HepG2 (cell line): Measurements from ENCODE around the gene LAX1. TPM values are rescaled to one million over a fixed set of nuclear protein-coding genes. Genes with fewer than 3 reads are reported as not detected.

Experiments
- ATAC-seq: fragments of 200-7000 bp; cut with Tn5 transposase; 3 replicates; pipeline ENCODE4 v1.9.1; 2020; ENCODE audit warnings: mild to moderate bottlenecking, moderate library complexity
- BruUV-seq: library from RNA; stranded (reverse); fragments of 400-500 nt; replicated peaks from 2 replicates; lab custom pipeline; 2021; lab: Mats Ljungman, UMichigan
- CTCF ChIA-PET: fragments of 300-600 bp; formaldehyde crosslinking; extraction: SDS; loops from one replicate; lab custom pipeline; 2021; ENCODE audit warnings: low total read pairs, inconsistent platforms, low intra/inter-chr PET ratio; lab: Yijun Ruan, JAX
- POLR2A ChIA-PET: fragments of 350-600 bp; sonication (Branson Sonifier 250); formaldehyde crosslinking; loops from one replicate; lab custom pipeline; 2020; ENCODE audit warnings: antibody characterized with exemption, inconsistent platforms; lab: Yijun Ruan, JAX
- DNase-seq: peaks from one replicate; pipeline ENCODE4 v3.0.0-alpha.2; 2015; ENCODE audit warnings: low spot score
- FAIRE-seq: peaks from 3 replicates; lab custom pipeline; 2011; peaks lifted over from hg19 to GRCh38; lab: Jason Lieb, UNC
- H2AFZ ChIP-seq: one replicate; pipeline ENCODE4 v1.6.1; 2011; ENCODE audit warnings: low read length, inconsistent platforms
- H3K27ac ChIP-seq: fragments of 300-600 bp; 3 replicates; pipeline ENCODE4 v1.8.0; 2011; ENCODE audit warnings: mixed run types, mild to moderate bottlenecking, mixed read lengths, low read length, inconsistent platforms; ENCODE audit not compliant: insufficient read depth; ENCODE audit errors: extremely low read length
- H3K27me3 ChIP-seq, 2 experiments: fragments of 200-600 bp in 1 of 2; 2 replicates in 1 of 2; 3 replicates in 1 of 2; pipeline versions ENCODE4 v1.6.0 to v1.8.0; 2011; ENCODE audit warnings: low read length in 2 of 2, mild to moderate bottlenecking in 2 of 2, moderate library complexity in 2 of 2, inconsistent platforms in 1 of 2; ENCODE audit not compliant: insufficient read depth in 2 of 2, control insufficient read depth in 1 of 2
- H3K36me3 ChIP-seq, 2 experiments: fragments of 200-600 bp in 1 of 2; replicated peaks in 1 of 2; 2 replicates in 1 of 2; 3 replicates in 1 of 2; pipeline versions ENCODE4 v1.5.1 to v1.8.0; 2011; ENCODE audit warnings: low read length in 2 of 2, inconsistent platforms in 1 of 2; ENCODE audit not compliant: insufficient read depth in 2 of 2, control insufficient read depth in 1 of 2
- H3K4me1 ChIP-seq: 2 replicates; pipeline ENCODE4 v1.5.1; 2012; ENCODE audit warnings: low read length, inconsistent platforms; ENCODE audit not compliant: insufficient read depth
- H3K4me2 ChIP-seq: 2 replicates; pipeline ENCODE4 v1.6.0; 2011; ENCODE audit warnings: low read depth, low read length, inconsistent platforms
- H3K4me3 ChIP-seq, 3 experiments: fragments of 200-600 bp in 1 of 3; sonication (generic), shearing (Covaris generic) in 1 of 3; replicated peaks in 1 of 3; 2 replicates each; pipeline ENCODE4 v1.5.1; 2011 to 2016; ENCODE audit warnings: low read length in 3 of 3, inconsistent platforms in 2 of 3, low read depth in 2 of 3, mild to moderate bottlenecking in 2 of 3, control low read depth in 1 of 3, mixed read lengths in 1 of 3; ENCODE audit not compliant: insufficient read depth in 1 of 3
- H3K79me2 ChIP-seq: one replicate; pipeline ENCODE4 v1.6.1; 2011; ENCODE audit warnings: low read length, inconsistent platforms; ENCODE audit not compliant: insufficient read depth
- H3K9ac ChIP-seq: 2 replicates; pipeline ENCODE4 v1.6.0; 2011; ENCODE audit warnings: mild to moderate bottlenecking, low read depth, low read length, inconsistent platforms; ENCODE audit not compliant: insufficient read depth
- H3K9me3 ChIP-seq: 2 replicates; pipeline ENCODE4 v1.5.1; 2012; ENCODE audit warnings: mild to moderate bottlenecking, low read length
- H4K20me1 ChIP-seq: 2 replicates; pipeline ENCODE4 v1.6.0; 2011; ENCODE audit warnings: inconsistent platforms, mild to moderate bottlenecking, low read length, moderate library complexity; ENCODE audit not compliant: insufficient read depth
- AFF4 ChIP-seq: sonication (generic); formaldehyde crosslinking; IDR thresholded peaks from 2 replicates; pipeline ENCODE4 v1.4.0; 2020; ENCODE audit warnings: missing genetic modification reagents
- ATRX ChIP-seq: sonication (generic); formaldehyde crosslinking; IDR thresholded peaks from 2 replicates; pipeline ENCODE4 v1.4.0; 2020; ENCODE audit warnings: missing genetic modification reagents, borderline replicate concordance
- ELK4 ChIP-seq: sonication (generic); formaldehyde crosslinking; IDR thresholded peaks from 2 replicates; pipeline ENCODE4 v1.9.0; 2021; ENCODE audit warnings: missing genetic modification reagents, borderline replicate concordance
- GTF3A ChIP-seq: sonication (generic); formaldehyde crosslinking; conservative IDR thresholded peaks from 2 replicates; pipeline ENCODE4 v1.4.0; 2020; ENCODE audit warnings: mild to moderate bottlenecking, missing genetic modification reagents
- POLR2A ChIP-seq, 2 experiments: IDR thresholded peaks; 2 replicates each; pipeline ENCODE4 v1.6.1; 2011; ENCODE audit warnings: low read depth in 2 of 2, low read length in 2 of 2, mild to moderate bottlenecking in 1 of 2, moderate library complexity in 1 of 2; ENCODE audit not compliant: insufficient read depth in 1 of 2
- SETDB1 ChIP-seq: sonication (generic); formaldehyde crosslinking; IDR thresholded peaks from 2 replicates; pipeline ENCODE4 v1.5.1; 2020; ENCODE audit warnings: missing genetic modification reagents, mild to moderate bottlenecking, borderline replicate concordance
- ZNF383 ChIP-seq: sonication (generic); formaldehyde crosslinking; IDR thresholded peaks from 2 replicates; pipeline ENCODE4 v1.4.0; 2020; ENCODE audit warnings: missing genetic modification reagents, mild to moderate bottlenecking, borderline replicate concordance
- ZNF703 ChIP-seq: sonication (generic); formaldehyde crosslinking; IDR thresholded peaks from 2 replicates; pipeline ENCODE4 v1.5.1; 2020; ENCODE audit warnings: missing genetic modification reagents, mild to moderate bottlenecking, moderate library complexity, borderline replicate concordance
- ZNF710 ChIP-seq: sonication (generic); formaldehyde crosslinking; IDR thresholded peaks from 2 replicates; pipeline ENCODE4 v1.5.0; 2020; ENCODE audit warnings: mild to moderate bottlenecking, missing genetic modification reagents, borderline replicate concordance
- ZNF740 ChIP-seq: sonication (generic); formaldehyde crosslinking; IDR thresholded peaks from 2 replicates; pipeline ENCODE4 v1.4.0; 2020; ENCODE audit warnings: missing genetic modification reagents
- ZNF749 ChIP-seq: sonication (generic); formaldehyde crosslinking; IDR thresholded peaks from 2 replicates; pipeline ENCODE4 v1.8.0; 2022; ENCODE audit warnings: mild to moderate bottlenecking, missing genetic modification reagents, moderate library complexity, borderline replicate concordance
- ZSCAN9 ChIP-seq: IDR thresholded peaks from 2 replicates; pipeline ENCODE4 v1.6.1; 2016; ENCODE audit warnings: borderline replicate concordance
- WGBS: methylation state at CpG from one replicate; pipeline ENCODE4 v1.1.6; 2017; ENCODE audit warnings: low lambda C conversion rate; 5-methylcytosine and 5-hydroxymethylcytosine counted together
- in situ Hi-C: cut with HindIII; loops from 2 replicates; pipeline ENCODE4 v1.10.0; 2017; ENCODE audit warnings: low pct_unique_long_range_greater_than_20kb; ENCODE audit not compliant: extremely low pct_ligation_motif_present
- intact Hi-C: fragments of 100-400 bp; cut with micrococcal nuclease; formaldehyde crosslinking; loops from one replicate; pipeline ENCODE4 v1.10.0; 2022; ENCODE audit not compliant: unreplicated experiment
- polyA plus RNA-seq, 8 experiments: library from polyadenylated mRNA; depleted of rRNA in 3 of 8; stranded (reverse) in 7 of 8; unstranded in 1 of 8; fragments of >200 nt; fragmentation: Illumina TruSeq in 4 of 8; extraction: Trizol in 4 of 8; gene quantifications; 2 replicates each; pipeline versions ENCODE4 v1.2.1 to v1.2.3, GENCODE V29; 2011 to 2016; ENCODE audit warnings: low read depth in 4 of 8, missing spikeins in 1 of 8, mixed read lengths in 1 of 8; ENCODE audit not compliant: insufficient read depth in 1 of 8
- total RNA-seq, 5 experiments: library from RNA; depleted of rRNA; stranded (reverse); fragments of >200 nt; fragmentation: Illumina TruSeq; extraction: Trizol; gene quantifications; 2 replicates each; pipeline ENCODE4 v1.2.3, GENCODE V29; 2016; ENCODE audit warnings: low read depth in 1 of 5

LAX1 gene
- total and polyA plus RNA-seq, 2 of the 13 experiments (the other 11 are each of a cell fraction or from before 2014, with no cell fraction given): not detected

- ChIA-PET POLR2A (no interaction called here), CTCF (no interaction called here)
- no TSS peak for BruUV-seq
- no peak overlapping the region for H3K9ac ChIP-seq
- H3K4me2 ChIP-seq: no peak overlapping the region
- no peaks in the 10 kb centered on the region for H3K9me3 ChIP-seq
- no peak for DNase-seq
- no peak for FAIRE-seq
- H3K27ac ChIP-seq: no peak overlapping the region
- intact Hi-C loops: no loop called here
- no peaks in the 10 kb centered on the region for H3K79me2 ChIP-seq
- in situ Hi-C loops: no loop called here
- no peaks in the 10 kb centered on the region for H3K27me3 ChIP-seq
- no peak for ATAC-seq
- WGBS: 49% methylated on average over 3 of the region's 3 CpGs
- H3K4me1 ChIP-seq: no peaks in the 10 kb centered on the region
- H2AFZ ChIP-seq: no peak overlapping the region
- no peaks in the 10 kb centered on the region for H3K36me3 ChIP-seq
- H4K20me1 ChIP-seq: no peaks in the 10 kb centered on the region
- H3K4me3 ChIP-seq: no peak overlapping the region
- TF ChIP-seq AFF4 (CRISPR knock-in tag) (no peak), SETDB1 (no peak), GTF3A (CRISPR knock-in tag) (no peak), POLR2A (IDR thresholded peaks at IDR 0.05; ENCODE audit: insufficient read depth in 1 of 2, low read depth in 2 of 2, low read length in 2 of 2) (no peak), ZNF740 (no peak), ELK4 (no peak), ZNF710 (CRISPR knock-in tag) (no peak), ZSCAN9 (CRISPR knock-in tag) (no peak), ATRX (CRISPR knock-in tag) (no peak), ZNF383 (CRISPR knock-in tag) (no peak), ZNF703 (no peak), ZNF749 (CRISPR knock-in tag) (no peak)
These were observed 4.5 kb upstream of the LAX1 start for GRCh38 chr1:203760506-203760905.
